Astrocyte (in vitro differentiated cells and primary cell): ENCODE results near the gene ELK3. TPM values are rescaled to one million over a fixed set of nuclear protein-coding genes. Genes with fewer than 3 reads are reported as not detected.

Experiments used
- DNase-seq: peaks from one replicate; pipeline ENCODE4 v3.0.0-alpha.2; 2010; ENCODE audit warnings: low read depth
- FAIRE-seq: peaks from 2 replicates; lab custom pipeline; 2011; peaks lifted over from hg19 to GRCh38; lab: Jason Lieb, UNC
- H2AFZ ChIP-seq: 2 replicates; pipeline ENCODE4 v1.6.0; 2012; ENCODE audit warnings: low read depth, low read length, inconsistent platforms
- H3K27ac ChIP-seq: 2 replicates; pipeline ENCODE4 v1.5.1; 2011; ENCODE audit warnings: low read depth, low read length, inconsistent platforms
- H3K27me3 ChIP-seq: 2 replicates; pipeline ENCODE4 v1.6.0; 2011; ENCODE audit warnings: low read length, inconsistent platforms; ENCODE audit not compliant: insufficient read depth
- H3K36me3 ChIP-seq: 2 replicates; pipeline ENCODE4 v1.5.1; 2011; ENCODE audit warnings: low read length, inconsistent platforms; ENCODE audit not compliant: insufficient read depth
- H3K4me1 ChIP-seq: 2 replicates; pipeline ENCODE4 v1.5.1; 2011; ENCODE audit warnings: low read length, inconsistent platforms; ENCODE audit not compliant: insufficient read depth
- H3K4me2 ChIP-seq: 2 replicates; pipeline ENCODE4 v1.6.0; 2012; ENCODE audit warnings: low read length, inconsistent platforms
- H3K4me3 ChIP-seq: 2 replicates; pipeline ENCODE4 v1.5.1; 2011; ENCODE audit warnings: low read depth, mild to moderate bottlenecking, low read length, inconsistent platforms; ENCODE audit not compliant: insufficient read depth
- H3K79me2 ChIP-seq: 2 replicates; pipeline ENCODE4 v1.6.0; 2012; ENCODE audit warnings: mild to moderate bottlenecking, low read length, inconsistent platforms; ENCODE audit not compliant: insufficient read depth
- H3K9ac ChIP-seq: 2 replicates; pipeline ENCODE4 v1.6.0; 2012; ENCODE audit warnings: mild to moderate bottlenecking, low read length, inconsistent platforms
- H3K9me3 ChIP-seq: 2 replicates; pipeline ENCODE4 v1.5.1; 2012; ENCODE audit warnings: low read depth, mild to moderate bottlenecking, low read length, inconsistent platforms; ENCODE audit not compliant: insufficient read depth
- H4K20me1 ChIP-seq: 2 replicates; pipeline ENCODE4 v1.6.0; 2012; ENCODE audit warnings: low read length, inconsistent platforms; ENCODE audit not compliant: insufficient read depth
- H3K27ac Mint-ChIP-seq: one replicate; pipeline ENCODE4 v1.8.0; 2021; ENCODE audit warnings: mild to moderate bottlenecking, mixed read lengths; ENCODE audit not compliant: unreplicated experiment
- H3K27me3 Mint-ChIP-seq: one replicate; pipeline ENCODE4 v1.8.0; 2021; ENCODE audit warnings: low read depth, mixed read lengths; ENCODE audit not compliant: unreplicated experiment
- H3K36me3 Mint-ChIP-seq: one replicate; pipeline ENCODE4 v1.8.0; 2021; ENCODE audit warnings: low read depth, mixed read lengths; ENCODE audit not compliant: unreplicated experiment
- H3K4me1 Mint-ChIP-seq: one replicate; pipeline ENCODE4 v1.8.0; 2021; ENCODE audit warnings: low read depth, mixed read lengths; ENCODE audit not compliant: unreplicated experiment
- H3K4me3 Mint-ChIP-seq: one replicate; pipeline ENCODE4 v1.8.0; 2021; ENCODE audit warnings: mild to moderate bottlenecking, moderate library complexity, mixed read lengths; ENCODE audit not compliant: unreplicated experiment
- H3K9me3 Mint-ChIP-seq: one replicate; pipeline ENCODE4 v1.8.0; 2021; ENCODE audit warnings: mild to moderate bottlenecking, mixed read lengths; ENCODE audit not compliant: unreplicated experiment
- EZH2 ChIP-seq: IDR thresholded peaks from 2 replicates; pipeline ENCODE4 v1.6.1; 2012; ENCODE audit warnings: mild to moderate bottlenecking, low read length, inconsistent platforms; ENCODE audit not compliant: insufficient read depth
- total RNA-seq: library from RNA; stranded (reverse); gene quantifications from 2 replicates; pipeline ENCODE4 v1.2.1, GENCODE V29; 2021
- TF ChIP-seq, protein P1 (sequence below): IDR thresholded peaks from 2 replicates; pipeline ENCODE4 v1.5.1; 2011; ENCODE audit warnings: low read depth, mild to moderate bottlenecking, inconsistent platforms, low read length, moderate library complexity; ENCODE audit not compliant: insufficient read depth

ELK3 gene
- total RNA-seq, 1 donor from 2014 or later = 62.7 TPM

DNA sequence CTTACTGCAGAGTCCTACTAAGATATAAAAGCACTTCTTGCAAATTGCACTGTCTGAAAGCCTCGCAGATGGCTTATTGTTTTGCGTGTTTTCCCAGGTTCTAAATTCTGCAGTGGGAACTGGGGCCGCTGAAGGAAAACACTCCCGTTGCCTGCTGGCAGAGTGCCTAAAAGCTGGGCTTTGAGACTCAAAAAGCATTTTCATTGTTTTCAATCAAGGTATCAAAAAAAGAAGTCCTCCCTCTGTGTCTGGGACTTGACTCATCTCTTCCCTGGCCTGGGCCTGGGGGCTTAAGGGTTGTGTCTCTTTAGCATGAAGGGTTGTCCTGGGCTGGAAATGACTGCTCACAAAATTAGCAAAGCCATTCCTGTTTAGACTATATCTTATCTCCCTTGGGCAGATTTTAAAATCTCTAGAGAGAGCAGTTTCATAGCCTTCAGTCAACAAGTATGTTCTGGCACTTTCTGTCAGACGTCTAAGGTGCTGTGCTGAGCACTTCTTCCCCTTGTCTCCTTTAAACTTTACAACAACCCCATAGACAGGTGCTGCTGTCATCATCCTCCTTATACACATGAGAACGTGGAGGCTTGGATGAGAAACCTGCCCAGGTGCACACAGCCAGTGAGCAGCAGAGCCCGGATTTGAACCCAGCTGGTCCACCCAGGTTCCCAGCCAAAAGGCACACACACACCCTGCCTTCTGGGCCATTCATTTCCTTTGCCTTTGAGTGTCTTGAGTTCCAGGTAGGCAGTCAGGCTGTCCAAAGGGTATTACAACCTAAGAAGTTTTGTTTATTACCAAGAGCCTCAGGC lies 31.1 kb downstream of the ELK3 start:
- H3K27ac ChIP-seq = peak overlapping the region; percentile 2
- Mint-ChIP-seq H3K9me3 (peaks cover 2% of the 10 kb centered on the region), H3K4me3 (no peak overlapping the region), H3K36me3 (peaks cover 30% of the 10 kb centered on the region), H3K27ac (no peak overlapping the region), H3K27me3 (no peaks in the 10 kb centered on the region), H3K4me1 (peaks cover 46% of the 10 kb centered on the region)
- no peak overlapping the region for H2AFZ ChIP-seq
- DNase-seq (no peak), FAIRE-seq (no peak)
- H3K9me3 ChIP-seq = no peaks in the 10 kb centered on the region
- no peaks in the 10 kb centered on the region for H3K27me3 ChIP-seq
- peaks cover 43% of the 10 kb centered on the region for H3K36me3 ChIP-seq
- peaks cover 95% of the 10 kb centered on the region for H3K79me2 ChIP-seq
- no peak overlapping the region for H3K4me3 ChIP-seq
- peak overlapping the region; percentile 4 for H3K4me2 ChIP-seq
- TF ChIP-seq EZH2 = no peak
- TF ChIP-seq, protein P1, sequence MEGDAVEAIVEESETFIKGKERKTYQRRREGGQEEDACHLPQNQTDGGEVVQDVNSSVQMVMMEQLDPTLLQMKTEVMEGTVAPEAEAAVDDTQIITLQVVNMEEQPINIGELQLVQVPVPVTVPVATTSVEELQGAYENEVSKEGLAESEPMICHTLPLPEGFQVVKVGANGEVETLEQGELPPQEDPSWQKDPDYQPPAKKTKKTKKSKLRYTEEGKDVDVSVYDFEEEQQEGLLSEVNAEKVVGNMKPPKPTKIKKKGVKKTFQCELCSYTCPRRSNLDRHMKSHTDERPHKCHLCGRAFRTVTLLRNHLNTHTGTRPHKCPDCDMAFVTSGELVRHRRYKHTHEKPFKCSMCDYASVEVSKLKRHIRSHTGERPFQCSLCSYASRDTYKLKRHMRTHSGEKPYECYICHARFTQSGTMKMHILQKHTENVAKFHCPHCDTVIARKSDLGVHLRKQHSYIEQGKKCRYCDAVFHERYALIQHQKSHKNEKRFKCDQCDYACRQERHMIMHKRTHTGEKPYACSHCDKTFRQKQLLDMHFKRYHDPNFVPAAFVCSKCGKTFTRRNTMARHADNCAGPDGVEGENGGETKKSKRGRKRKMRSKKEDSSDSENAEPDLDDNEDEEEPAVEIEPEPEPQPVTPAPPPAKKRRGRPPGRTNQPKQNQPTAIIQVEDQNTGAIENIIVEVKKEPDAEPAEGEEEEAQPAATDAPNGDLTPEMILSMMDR = no peak
- H3K9ac ChIP-seq = peak overlapping the region; percentile 4
- H3K4me1 ChIP-seq = peaks cover 40% of the 10 kb centered on the region
- peaks cover 86% of the 10 kb centered on the region for H4K20me1 ChIP-seq

DNA sequence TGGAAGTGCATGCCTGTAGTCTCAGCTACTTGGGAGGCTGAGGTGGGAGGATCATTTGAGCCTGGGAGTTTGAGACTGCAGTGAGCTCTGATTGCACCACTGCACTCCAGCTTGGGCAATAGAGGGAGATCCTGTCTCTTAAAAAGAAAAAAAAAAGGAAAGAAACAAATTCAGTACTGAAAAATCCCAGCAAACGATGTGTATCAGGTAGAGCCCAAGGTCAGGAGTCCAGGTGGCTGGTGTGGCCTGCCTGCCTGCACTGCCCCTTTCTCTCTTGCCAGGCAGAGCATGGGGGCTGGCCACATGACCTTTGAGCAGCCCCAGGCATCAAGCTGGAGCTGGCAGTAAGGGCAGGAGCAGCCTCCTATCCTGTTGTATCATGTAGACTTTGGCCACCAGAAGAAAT lies 31.8 kb downstream of the ELK3 start:
- FAIRE-seq = no peak
- H3K27ac Mint-ChIP-seq = peak overlapping the region; percentile 30

More for the DNA sequence above, 31.8 kb downstream of the ELK3 start:
- no peaks in the 10 kb centered on the region for H3K9me3 ChIP-seq
- peaks cover 39% of the 10 kb centered on the region for H3K4me1 Mint-ChIP-seq
- H3K4me3 ChIP-seq = no peak overlapping the region
- no peak overlapping the region for H3K4me3 Mint-ChIP-seq
- H3K27me3 Mint-ChIP-seq = no peaks in the 10 kb centered on the region
- H2AFZ ChIP-seq = no peak overlapping the region
- H3K27ac ChIP-seq = no peak overlapping the region
- peaks cover 28% of the 10 kb centered on the region for H3K36me3 Mint-ChIP-seq
- peaks cover 88% of the 10 kb centered on the region for H4K20me1 ChIP-seq
- no peaks in the 10 kb centered on the region for H3K27me3 ChIP-seq
- no peak overlapping the region for H3K4me2 ChIP-seq
- peaks cover 45% of the 10 kb centered on the region for H3K36me3 ChIP-seq
- no peak overlapping the region for H3K9ac ChIP-seq
- H3K4me1 ChIP-seq = peaks cover 32% of the 10 kb centered on the region
- peaks cover 2% of the 10 kb centered on the region for H3K9me3 Mint-ChIP-seq
- DNase-seq = no peak
- TF ChIP-seq, protein P1 = no peak
- TF ChIP-seq EZH2 = no peak
- H3K79me2 ChIP-seq = peaks cover 95% of the 10 kb centered on the region
